GM12891 (cell line): Measurements from ENCODE around the gene SLC36A1.

Experiments used
- PAX5 ChIP-seq: IDR thresholded peaks from 2 replicates; pipeline ENCODE4 v1.6.1; 2011; ENCODE audit warnings: low read length, moderate library complexity, mild to moderate bottlenecking; ENCODE audit not compliant: insufficient read depth, severe bottlenecking
- POLR2A ChIP-seq: IDR thresholded peaks from 2 replicates; pipeline ENCODE4 v1.6.1; 2011; ENCODE audit warnings: low read depth, low read length, control low read depth
- POLR2AphosphoS5 ChIP-seq: IDR thresholded peaks from 2 replicates; pipeline ENCODE4 v1.6.1; 2011; ENCODE audit warnings: low read depth, low read length, control low read depth
- SPI1 ChIP-seq: IDR thresholded peaks from 2 replicates; pipeline ENCODE4 v1.6.1; 2011; ENCODE audit warnings: low read depth, low read length, control low read depth
- TAF1 ChIP-seq: IDR thresholded peaks from 2 replicates; pipeline ENCODE4 v1.6.1; 2011; ENCODE audit warnings: low read depth, low read length, control low read depth

DNA sequence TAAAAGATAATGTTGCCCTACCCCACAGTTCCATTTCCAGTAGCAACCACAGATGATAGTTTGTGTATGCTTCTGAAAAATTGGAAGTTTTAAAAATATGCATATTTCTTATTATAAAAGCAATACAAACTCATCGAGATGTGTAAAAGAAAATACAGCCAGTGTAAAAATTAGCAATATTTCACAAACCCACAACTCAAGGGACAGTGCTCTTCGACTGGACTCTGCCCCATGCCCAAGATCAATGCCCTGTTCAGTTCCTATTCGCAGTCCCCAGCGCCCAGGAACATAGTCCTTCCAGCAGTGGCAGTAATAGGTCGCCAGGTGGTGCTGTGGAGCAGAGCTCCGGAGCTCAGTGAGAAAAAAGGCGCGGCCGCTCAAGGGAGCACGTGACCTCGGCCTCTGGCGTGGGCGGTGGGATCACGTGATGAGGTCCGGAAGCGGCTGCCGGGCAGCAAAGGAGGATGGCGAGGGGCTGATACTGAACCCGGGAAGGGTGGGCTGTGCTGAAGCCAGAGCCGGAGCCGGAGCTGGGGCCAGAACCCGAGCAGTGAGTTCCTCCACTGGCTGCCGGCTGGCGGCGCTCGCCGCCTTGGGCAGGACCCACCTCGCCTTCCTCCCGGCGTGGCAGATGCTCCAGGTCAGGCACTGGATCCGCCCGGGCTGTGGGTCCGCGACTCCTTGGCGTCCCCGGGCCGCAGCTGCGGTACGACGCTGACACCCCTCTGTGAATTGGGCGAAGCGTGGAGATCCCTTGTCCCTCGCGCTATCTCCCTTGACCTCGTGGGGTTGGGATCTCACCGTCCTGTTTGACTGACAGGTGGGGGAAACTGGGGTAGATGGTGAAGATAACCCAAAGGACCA is at the start of gene SLC36A1:
- TF ChIP-seq POLR2A (peak; percentile 53), TAF1 (no peak), POLR2AphosphoS5 (peak; percentile 45; the same call in 1 of the 2 replicates), SPI1 (no peak), PAX5 (no peak)
